Activated CD4-positive, alpha-beta T cell treated with anti-CD3 and anti-CD28 coated beads for 36 hours (primary cell): ENCODE results near the gene LAMA2. TPM values are rescaled to one million over a fixed set of nuclear protein-coding genes. Genes with fewer than 3 reads are reported as not detected.

Experiments used
- ATAC-seq: fragments of 200-7000 bp; cut with Tn5 transposase; one replicate; pipeline ENCODE4 v1.10.0; 2021; ENCODE audit warnings: mild to moderate bottlenecking, moderate library complexity
- CTCF ChIA-PET: fragments of 350-600 bp; sonication (Branson Sonifier 250); formaldehyde crosslinking; loops from one replicate; lab custom pipeline; 2021; ENCODE audit warnings: antibody characterized with exemption; lab: Charles Lee
- POLR2A ChIA-PET: fragments of 350-600 bp; sonication (Branson Sonifier 250); formaldehyde crosslinking; loops from one replicate; lab custom pipeline; 2021; ENCODE audit warnings: antibody characterized with exemption, inconsistent platforms; lab: Charles Lee
- DNase-seq: peaks from one replicate; pipeline ENCODE4 v3.0.0-alpha.2; 2020
- H3K27ac Mint-ChIP-seq: one replicate; pipeline ENCODE4 v1.8.0; 2021; ENCODE audit warnings: mixed read lengths
- H3K27me3 Mint-ChIP-seq: one replicate; pipeline ENCODE4 v1.8.0; 2021; ENCODE audit warnings: mixed read lengths
- H3K36me3 Mint-ChIP-seq: one replicate; pipeline ENCODE4 v1.8.0; 2021; ENCODE audit warnings: low read depth, mixed read lengths
- H3K4me1 Mint-ChIP-seq: one replicate; pipeline ENCODE4 v1.8.0; 2021; ENCODE audit warnings: mixed read lengths
- H3K4me3 Mint-ChIP-seq: one replicate; pipeline ENCODE4 v1.8.0; 2021; ENCODE audit warnings: mild to moderate bottlenecking, moderate library complexity, mixed read lengths
- H3K9me3 Mint-ChIP-seq: one replicate; pipeline ENCODE4 v1.8.0; 2021; ENCODE audit warnings: low read depth, mixed read lengths
- intact Hi-C, 2 experiments: fragments of 100-400 bp; cut with DNase I in 1 of 2; cut with micrococcal nuclease in 1 of 2; formaldehyde crosslinking; loops; one replicate each; pipeline versions ENCODE4 v1.14.2 to v1.15.1; 2022 to 2024; cut with DNase I, micrococcal nuclease
- total RNA-seq, 2 experiments: library from RNA; stranded (reverse); gene quantifications; one replicate each; pipeline ENCODE4 v1.2.3, GENCODE V29; 2021

LAMA2 gene
- total RNA-seq, 2 experiments from 2014 or later = 0.65 to 0.80 TPM

DNA sequence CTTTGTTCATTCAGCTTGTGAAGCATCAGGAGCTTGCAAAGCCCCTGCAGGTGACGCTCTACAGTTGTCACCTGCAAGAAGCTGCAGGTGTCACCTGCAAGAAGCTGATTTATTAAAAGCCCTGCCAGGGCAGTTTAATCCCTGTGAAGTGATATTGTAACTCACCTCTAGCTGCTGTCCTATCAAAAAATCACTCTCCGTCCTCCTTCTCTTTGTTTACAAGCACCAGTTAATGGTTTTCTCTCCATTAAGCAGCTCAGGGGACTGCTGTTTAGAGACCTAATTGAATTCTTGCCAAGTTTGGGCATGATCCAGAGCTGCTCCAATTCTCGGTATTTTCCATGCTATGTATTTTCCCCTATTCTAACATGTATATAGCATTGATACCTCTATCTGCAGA lies 481.1 kb downstream of the LAMA2 start:
- Mint-ChIP-seq H3K36me3 (no peaks in the 10 kb centered on the region), H3K9me3 (no peaks in the 10 kb centered on the region), H3K27me3 (peaks cover 5% of the 10 kb centered on the region), H3K27ac (no peak overlapping the region), H3K4me1 (peaks cover 4% of the 10 kb centered on the region), H3K4me3 (no peak overlapping the region)
- POLR2A ChIA-PET = no interaction called here
- ATAC-seq (no peak), DNase-seq (no peak)
- intact Hi-C loops = loop anchor here in 1 of 2 experiments (10.0 kb wide), 1 partner anchor 109 kb away; no protein-coding TSS in a partner anchor
- CTCF ChIA-PET = interaction anchor here (0.5 kb wide), 1 partner anchor 386 kb away, joined by 3 read pairs; no protein-coding TSS in a partner anchor

DNA sequence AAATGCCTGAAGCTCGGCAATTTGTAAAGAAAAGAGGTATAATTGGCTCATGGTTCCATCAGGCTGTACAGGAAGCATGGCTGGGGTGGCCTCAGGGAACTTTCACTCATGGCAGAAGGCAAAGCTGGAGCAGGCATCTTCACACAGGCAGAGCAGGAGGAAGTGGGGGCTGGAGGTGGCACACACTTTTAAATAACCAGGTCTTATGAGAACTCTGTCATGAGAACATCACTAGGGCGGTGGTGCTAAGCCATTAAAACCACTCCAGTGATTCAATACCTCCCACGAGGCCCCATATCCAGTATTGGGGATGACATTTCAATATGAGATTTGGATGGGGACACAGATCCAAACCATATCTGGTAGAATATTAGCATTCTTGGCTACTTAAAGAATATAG lies 481.8 kb downstream of the LAMA2 start:
- H3K27me3 Mint-ChIP-seq = peaks cover 2% of the 10 kb centered on the region
- H3K4me1 Mint-ChIP-seq = peaks cover 11% of the 10 kb centered on the region
- CTCF ChIA-PET = no interaction called here
- H3K9me3 Mint-ChIP-seq = no peaks in the 10 kb centered on the region
- ATAC-seq = no peak
- no peaks in the 10 kb centered on the region for H3K36me3 Mint-ChIP-seq
- H3K27ac Mint-ChIP-seq = no peak overlapping the region
- POLR2A ChIA-PET = no interaction called here
- no peak for DNase-seq
- H3K4me3 Mint-ChIP-seq = no peak overlapping the region
- intact Hi-C loops = loop anchor here (5.0 to 10.0 kb wide), 2 partner anchors 110 to 637 kb away; no protein-coding TSS in a partner anchor

GRCh38 chr6:129368076-129368475 lies 485.1 kb downstream of the LAMA2 start:
- no peaks in the 10 kb centered on the region for H3K27me3 Mint-ChIP-seq
- no peak overlapping the region for H3K27ac Mint-ChIP-seq
- H3K4me3 Mint-ChIP-seq = no peak overlapping the region
- no peak for DNase-seq
- no peak for ATAC-seq
- no peaks in the 10 kb centered on the region for H3K9me3 Mint-ChIP-seq
- H3K4me1 Mint-ChIP-seq = peaks cover 19% of the 10 kb centered on the region
- ChIA-PET POLR2A (no interaction called here), CTCF (no interaction called here)
- intact Hi-C loops = loop anchor here (5.0 to 10.0 kb wide), 2 partner anchors 113 to 641 kb away; no protein-coding TSS in a partner anchor
- no peaks in the 10 kb centered on the region for H3K36me3 Mint-ChIP-seq

GRCh38 chr6:129368970-129369369 lies 486.0 kb downstream of the LAMA2 start:
- no peak for DNase-seq
- ATAC-seq = peak; percentile 51
- Mint-ChIP-seq H3K9me3 (no peaks in the 10 kb centered on the region), H3K27me3 (no peaks in the 10 kb centered on the region), H3K27ac (no peak overlapping the region), H3K36me3 (no peaks in the 10 kb centered on the region), H3K4me3 (no peak overlapping the region), H3K4me1 (peaks cover 19% of the 10 kb centered on the region)
- intact Hi-C loops = loop anchor here (5.0 to 10.0 kb wide), 2 partner anchors 114 to 642 kb away; no protein-coding TSS in a partner anchor
- ChIA-PET POLR2A (no interaction called here), CTCF (interaction anchor here (1.0 kb wide), 2 partner anchors 51 to 185 kb away, joined by 3 to 4 read pairs; no protein-coding TSS in a partner anchor)

GRCh38 chr6:129369737-129370136 lies 486.8 kb downstream of the LAMA2 start:
- intact Hi-C loops = loop anchor here (1.0 to 10.0 kb wide), 7 partner anchors 115 to 1817 kb away; no protein-coding TSS in a partner anchor
- ChIA-PET POLR2A (no interaction called here), CTCF (interaction anchor here (1.0 to 1.5 kb wide), 12 partner anchors 9 to 1540 kb away, joined by 3 to 8 read pairs (median 5); no protein-coding TSS in a partner anchor)
- Mint-ChIP-seq H3K27me3 (no peaks in the 10 kb centered on the region), H3K9me3 (no peaks in the 10 kb centered on the region), H3K27ac (no peak overlapping the region), H3K4me3 (no peak overlapping the region), H3K36me3 (no peaks in the 10 kb centered on the region), H3K4me1 (peaks cover 19% of the 10 kb centered on the region)
- DNase-seq = no peak
- no peak for ATAC-seq

DNA sequence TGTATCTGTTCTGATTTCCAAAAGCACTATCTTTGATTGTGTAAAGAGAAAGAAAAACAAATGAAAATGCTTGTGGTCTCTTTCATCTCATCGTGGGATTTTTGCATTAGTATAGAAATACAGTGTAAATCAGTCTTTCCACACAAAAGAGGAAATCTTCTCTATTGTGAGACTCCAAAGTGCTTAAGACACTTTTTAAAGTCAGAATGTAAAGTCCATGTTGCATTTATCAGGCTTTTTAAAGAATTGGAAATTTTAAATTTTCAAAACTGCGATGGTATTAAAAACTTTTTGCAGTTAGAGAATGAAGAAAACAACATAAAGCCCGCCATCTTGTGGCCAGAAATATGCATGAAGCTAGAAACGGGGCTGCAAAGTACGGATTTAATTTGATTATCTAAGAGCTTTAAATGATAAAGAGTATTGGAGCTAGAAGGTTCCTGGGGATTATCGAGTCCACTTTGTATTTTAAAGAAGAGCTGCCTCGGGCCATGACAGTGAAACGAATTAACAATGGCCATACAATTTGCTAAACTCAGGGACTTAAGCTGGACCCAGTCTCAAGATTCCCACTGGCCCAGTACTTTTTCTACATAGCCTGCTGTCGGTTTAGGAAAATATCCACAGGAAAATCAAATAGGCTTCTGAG lies 487.5 kb downstream of the LAMA2 start:
- Mint-ChIP-seq H3K27ac (peak overlapping the region; percentile 14), H3K9me3 (no peaks in the 10 kb centered on the region), H3K36me3 (no peaks in the 10 kb centered on the region), H3K4me3 (no peak overlapping the region), H3K27me3 (no peaks in the 10 kb centered on the region), H3K4me1 (peaks cover 19% of the 10 kb centered on the region)
- peak; percentile 62 for DNase-seq
- intact Hi-C loops = loop anchor here in 1 of 2 experiments (1.0 to 5.0 kb wide), 5 partner anchors 118 to 1818 kb away; no protein-coding TSS in a partner anchor
- ATAC-seq = peak; percentile 33
- CTCF ChIA-PET = interaction anchor here (0.7 to 1.5 kb wide), 34 partner anchors 9 to 1541 kb away, joined by 3 to 8 read pairs (median 3); no protein-coding TSS in a partner anchor
- POLR2A ChIA-PET = no interaction called here

DNA sequence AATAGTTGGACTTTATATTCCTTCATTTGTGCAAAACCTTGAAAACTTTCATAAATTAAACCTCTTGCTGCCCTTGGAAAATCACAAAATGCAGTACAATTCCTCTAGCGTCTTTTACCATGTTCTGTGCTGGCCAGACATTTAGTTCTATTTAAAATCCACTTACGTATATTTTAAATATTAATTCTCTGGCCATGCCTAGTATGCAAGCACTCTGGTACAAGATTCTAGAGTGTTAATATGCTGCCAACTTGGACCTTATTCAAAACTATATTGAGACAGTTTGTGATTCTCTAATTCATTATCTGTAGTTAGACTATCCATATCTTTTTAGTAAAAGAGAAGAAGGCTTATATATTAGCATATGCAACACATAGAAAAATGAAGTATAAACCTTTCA lies 498.9 kb downstream of the LAMA2 start:
- Mint-ChIP-seq H3K4me1 (no peaks in the 10 kb centered on the region), H3K4me3 (no peak overlapping the region), H3K36me3 (no peaks in the 10 kb centered on the region), H3K27ac (no peak overlapping the region), H3K27me3 (peaks cover 11% of the 10 kb centered on the region), H3K9me3 (peaks cover 4% of the 10 kb centered on the region)
- DNase-seq (no peak), ATAC-seq (no peak)
- intact Hi-C loops = no loop called here
- ChIA-PET CTCF (no interaction called here), POLR2A (no interaction called here)

- intact Hi-C loops = no loop called here
- no peak for ATAC-seq
- DNase-seq = no peak
- peaks cover 4% of the 10 kb centered on the region for H3K9me3 Mint-ChIP-seq
- no peaks in the 10 kb centered on the region for H3K4me1 Mint-ChIP-seq
- H3K27me3 Mint-ChIP-seq = peaks cover 11% of the 10 kb centered on the region
- ChIA-PET CTCF (no interaction called here), POLR2A (no interaction called here)
- H3K27ac Mint-ChIP-seq = no peak overlapping the region
- H3K4me3 Mint-ChIP-seq = no peak overlapping the region
- H3K36me3 Mint-ChIP-seq = no peaks in the 10 kb centered on the region
Observed at GRCh38 chr6:129382916-129383315, 500.0 kb downstream of the LAMA2 start.

DNA sequence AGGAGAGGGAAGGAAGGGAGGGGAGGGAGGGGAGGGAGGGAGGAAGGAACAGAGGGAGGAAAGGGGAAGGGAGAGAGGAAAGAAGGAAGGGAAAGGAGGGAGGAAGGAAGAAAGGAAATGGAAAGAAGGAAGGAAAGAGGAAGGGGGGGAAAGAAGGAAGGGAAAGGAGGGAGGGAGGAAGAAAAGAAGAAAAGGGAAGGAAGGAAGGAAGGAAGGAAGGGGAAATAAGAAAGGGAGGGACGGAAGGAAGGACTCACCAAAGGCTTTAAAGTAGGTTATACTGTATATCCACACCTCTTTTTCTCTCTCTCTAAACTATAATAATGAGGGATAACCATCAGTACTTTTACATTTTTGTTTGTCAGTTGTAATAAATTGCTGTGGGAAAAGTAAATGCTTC lies 502.2 kb downstream of the LAMA2 start:
- DNase-seq (no peak), ATAC-seq (no peak)
- POLR2A ChIA-PET = no interaction called here
- Mint-ChIP-seq H3K4me1 (peaks cover 2% of the 10 kb centered on the region), H3K36me3 (no peaks in the 10 kb centered on the region), H3K27ac (no peak overlapping the region), H3K4me3 (no peak overlapping the region), H3K9me3 (no peaks in the 10 kb centered on the region), H3K27me3 (peaks cover 7% of the 10 kb centered on the region)
- intact Hi-C loops = no loop called here
- CTCF ChIA-PET = no interaction called here

GRCh38 chr6:129390900-129391299 lies 508.0 kb downstream of the LAMA2 start:
- Mint-ChIP-seq H3K9me3 (no peaks in the 10 kb centered on the region), H3K4me1 (peaks cover 2% of the 10 kb centered on the region), H3K27me3 (peaks cover 4% of the 10 kb centered on the region), H3K4me3 (no peak overlapping the region), H3K27ac (no peak overlapping the region), H3K36me3 (no peaks in the 10 kb centered on the region)
- intact Hi-C loops = no loop called here
- CTCF ChIA-PET = no interaction called here
- POLR2A ChIA-PET = no interaction called here
- DNase-seq (no peak), ATAC-seq (no peak)

DNA sequence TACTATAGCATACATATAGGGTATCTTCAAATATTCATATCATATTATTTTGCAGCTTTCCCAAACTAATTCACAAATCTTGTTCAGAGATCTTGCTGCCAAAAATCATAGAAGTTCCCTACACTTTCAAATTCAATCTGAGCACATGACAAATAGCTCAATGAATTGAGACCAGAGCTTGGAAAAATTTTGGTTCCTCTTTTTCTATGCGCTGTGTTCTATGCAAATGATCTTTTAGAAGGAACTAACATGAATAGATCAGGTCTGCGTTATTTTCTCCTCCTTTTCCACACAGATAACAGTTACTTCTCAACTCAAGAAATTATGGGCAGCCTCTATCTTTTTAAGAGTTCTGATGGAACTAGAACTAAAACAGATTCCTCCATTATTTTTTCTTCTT lies 510.7 kb downstream of the LAMA2 start:
- peaks cover 2% of the 10 kb centered on the region for H3K4me1 Mint-ChIP-seq
- H3K27ac Mint-ChIP-seq = no peak overlapping the region
- CTCF ChIA-PET = no interaction called here
- H3K27me3 Mint-ChIP-seq = peaks cover 4% of the 10 kb centered on the region
- intact Hi-C loops = no loop called here
- POLR2A ChIA-PET = no interaction called here
- DNase-seq (no peak), ATAC-seq (no peak)
- no peak overlapping the region for H3K4me3 Mint-ChIP-seq
- no peaks in the 10 kb centered on the region for H3K36me3 Mint-ChIP-seq
- no peaks in the 10 kb centered on the region for H3K9me3 Mint-ChIP-seq

GRCh38 chr6:129398764-129399163 lies 515.8 kb downstream of the LAMA2 start:
- no peak overlapping the region for H3K4me3 Mint-ChIP-seq
- DNase-seq (no peak), ATAC-seq (no peak)
- POLR2A ChIA-PET = no interaction called here
- no peaks in the 10 kb centered on the region for H3K27me3 Mint-ChIP-seq
- no peaks in the 10 kb centered on the region for H3K9me3 Mint-ChIP-seq
- H3K27ac Mint-ChIP-seq = no peak overlapping the region
- CTCF ChIA-PET = interaction anchor here (0.9 to 1.2 kb wide), 2 partner anchors 28 to 34 kb away, joined by 3 to 4 read pairs; no protein-coding TSS in a partner anchor
- intact Hi-C loops = no loop called here
- H3K4me1 Mint-ChIP-seq = no peaks in the 10 kb centered on the region
- no peaks in the 10 kb centered on the region for H3K36me3 Mint-ChIP-seq
